Fibroblast of skin of back (primary cell): Measurements from ENCODE around the gene GSG1L.
A peak's percentile ranks its signal among the peaks of the same experiment; 100 is the strongest.

Experiments used
- DNase-seq: peaks from one replicate; pipeline ENCODE4 v3.0.0-alpha.2; 2013

GSG1L gene

DNA sequence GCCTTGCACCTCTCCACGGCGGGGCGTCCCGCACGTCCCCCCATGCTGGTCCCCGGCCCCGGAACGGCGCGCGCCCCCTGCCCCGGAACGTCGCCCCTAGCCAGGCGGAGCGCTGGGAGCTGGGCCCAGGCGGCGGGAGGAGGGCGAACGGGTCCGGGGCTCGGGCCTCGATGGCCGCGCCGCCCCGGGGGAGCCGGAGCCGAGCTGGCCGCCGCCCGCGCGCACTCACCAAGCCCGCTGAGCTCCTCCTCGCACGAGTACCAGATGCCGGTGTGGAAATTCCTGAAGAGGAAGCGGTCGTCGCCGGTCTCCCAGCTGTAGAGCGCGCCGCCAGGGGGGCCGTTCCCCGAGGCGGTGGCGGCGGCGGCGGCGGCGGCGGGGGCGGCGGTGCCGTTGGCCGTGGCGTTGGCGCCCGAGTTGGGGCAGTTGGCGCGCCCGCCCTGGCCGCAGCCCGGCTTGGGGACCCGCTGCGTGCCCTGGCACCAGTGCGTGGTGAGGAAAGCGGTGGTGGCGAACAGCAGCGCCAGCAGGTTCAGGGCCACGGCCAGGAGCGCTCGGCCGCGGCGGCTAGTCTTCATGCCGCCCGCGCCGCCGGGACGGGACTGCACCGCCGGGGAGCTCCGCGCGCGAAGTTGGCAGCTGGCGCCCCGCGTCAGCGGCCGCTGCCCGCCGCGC is 530 bp downstream of the GSG1L start:
- peak; percentile 20 for DNase-seq

DNA sequence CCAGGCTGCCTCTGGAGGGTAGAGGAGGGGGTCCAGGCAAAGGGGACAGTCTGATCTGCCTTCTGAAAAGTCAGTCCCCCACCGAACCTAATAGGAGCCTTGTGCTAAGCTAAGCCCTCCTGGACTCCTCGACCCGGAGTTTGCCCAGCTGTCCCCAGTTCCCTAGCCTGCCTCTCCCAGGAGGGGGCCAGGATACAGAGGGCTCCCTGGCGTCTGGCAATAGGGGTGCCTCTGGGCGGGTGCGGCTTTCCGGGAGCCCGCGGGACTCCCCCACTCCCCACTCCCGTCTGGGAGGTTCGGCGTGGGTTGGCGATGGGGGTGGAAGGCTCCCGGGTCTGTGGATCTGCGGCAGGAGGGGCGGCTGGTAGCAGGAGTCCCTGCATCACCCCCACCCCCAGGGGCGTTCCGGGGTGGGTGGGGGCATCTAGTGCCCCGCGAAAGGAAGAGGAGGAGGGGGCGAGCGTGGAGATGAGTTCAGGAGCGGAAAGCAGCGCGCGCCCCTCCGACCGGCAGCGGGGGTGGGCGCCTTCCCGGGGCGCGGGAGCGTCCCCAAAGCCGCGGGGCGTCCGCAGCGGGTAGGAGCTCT is 1.2 kb downstream of the GSG1L start:
- DNase-seq, result no peak

DNA sequence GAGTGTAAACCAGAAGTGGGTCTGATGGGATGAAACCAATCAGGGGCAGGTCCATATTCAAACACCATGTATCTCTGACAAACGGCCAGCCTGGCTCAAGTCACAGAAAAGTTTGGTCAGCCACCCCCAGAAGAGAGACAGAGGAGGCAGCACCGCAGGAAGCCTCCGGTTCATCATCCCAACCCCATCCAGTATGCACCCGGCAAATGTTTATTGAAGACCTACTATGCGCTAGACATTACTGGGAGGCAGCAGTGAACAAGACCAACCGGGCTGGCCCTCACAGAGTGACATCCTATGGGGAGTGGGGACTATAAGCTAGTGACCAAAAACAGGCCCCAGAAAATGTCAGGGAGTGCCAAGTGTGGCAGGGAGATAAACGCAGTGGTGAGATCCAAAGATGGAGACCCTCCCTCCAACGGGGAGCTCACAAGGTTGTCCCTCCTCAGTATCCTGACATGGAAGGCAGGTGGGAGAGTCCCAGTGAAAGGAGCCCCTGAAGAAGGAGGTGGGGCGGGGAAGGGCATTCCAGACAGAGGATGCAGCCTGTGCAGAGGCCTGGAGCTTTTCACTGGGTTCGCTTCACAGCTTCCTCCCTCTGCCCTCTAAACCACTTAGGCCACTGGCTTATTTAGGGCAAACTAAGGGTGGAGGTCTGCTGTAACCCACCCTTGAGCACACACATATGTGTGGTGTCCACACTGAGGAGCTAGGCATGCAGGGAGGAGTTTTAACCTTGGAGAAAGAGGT is 2.0 kb downstream of the GSG1L start:
- DNase-seq, result no peak

DNA sequence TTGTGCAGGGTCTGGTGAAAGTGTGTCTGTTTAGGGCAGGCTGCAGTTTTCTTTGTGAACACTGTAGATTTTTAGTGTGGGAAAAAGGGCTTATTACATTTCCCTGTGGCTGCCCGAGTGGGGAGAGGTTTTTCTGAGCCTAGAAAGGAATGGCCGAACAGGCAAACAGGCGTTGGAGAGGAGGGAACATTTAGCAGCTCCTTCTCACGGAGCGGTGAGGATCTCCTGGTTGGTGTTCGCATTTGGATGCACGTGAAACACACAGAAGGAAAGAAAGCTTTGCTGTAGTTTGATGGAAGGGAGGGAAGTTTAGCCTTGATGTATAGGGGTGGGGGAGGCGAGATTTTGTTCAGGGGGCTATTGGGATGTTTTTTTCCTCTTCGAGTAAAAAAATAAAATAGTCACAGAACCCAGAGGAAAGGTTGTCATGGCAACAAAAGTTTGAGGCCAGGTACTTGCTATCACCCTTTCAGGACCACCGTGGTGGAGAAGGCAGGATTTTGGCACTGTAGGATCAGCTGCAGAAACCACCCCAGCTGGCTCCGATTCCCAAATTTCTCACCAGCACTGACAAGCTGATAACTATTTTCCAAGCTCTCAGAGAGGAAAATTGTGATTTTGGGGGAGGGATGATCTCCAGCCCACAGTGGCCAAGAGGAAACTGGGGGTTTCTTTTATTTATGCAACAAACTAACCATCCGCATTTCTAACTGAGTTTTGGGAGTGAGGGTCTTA is 3.5 kb downstream of the GSG1L start:
- no peak for DNase-seq

DNA sequence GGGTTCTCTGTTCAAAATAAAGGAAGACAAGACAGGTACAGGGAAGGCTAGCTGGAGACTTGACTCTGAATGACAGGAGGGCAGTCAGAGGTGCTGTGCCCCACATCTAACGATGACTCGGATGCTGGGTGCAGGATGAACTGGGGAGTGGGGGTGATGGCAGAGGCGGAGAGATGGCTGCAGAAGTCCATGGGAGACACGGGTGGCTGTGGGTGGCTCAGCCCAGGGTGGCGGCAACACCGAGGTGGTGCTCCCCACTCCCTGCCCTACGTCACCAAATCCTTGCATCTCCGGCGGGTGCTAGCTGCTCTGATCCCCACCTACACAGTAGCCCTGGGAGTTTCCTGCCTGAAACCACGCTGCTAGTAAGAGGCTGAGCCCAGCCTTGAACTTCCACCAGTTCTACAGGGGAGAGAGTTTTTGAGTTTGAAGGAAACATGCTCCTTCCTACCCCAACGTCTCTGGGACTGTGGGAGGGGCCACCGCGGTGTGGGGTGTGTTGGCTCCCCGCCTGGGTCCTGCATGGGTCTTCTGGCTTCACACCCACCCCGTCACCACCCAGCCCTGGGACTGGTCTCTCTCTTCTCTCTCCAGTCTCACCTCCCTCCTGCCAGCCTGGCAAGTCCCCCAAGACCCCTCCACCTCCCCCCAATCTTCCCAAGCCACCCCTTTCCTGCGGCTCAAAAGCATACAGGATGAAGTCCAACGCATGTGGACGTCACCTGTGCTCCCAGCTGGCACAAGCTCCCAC is 4.5 kb downstream of the GSG1L start:
- DNase-seq, result no peak

DNA sequence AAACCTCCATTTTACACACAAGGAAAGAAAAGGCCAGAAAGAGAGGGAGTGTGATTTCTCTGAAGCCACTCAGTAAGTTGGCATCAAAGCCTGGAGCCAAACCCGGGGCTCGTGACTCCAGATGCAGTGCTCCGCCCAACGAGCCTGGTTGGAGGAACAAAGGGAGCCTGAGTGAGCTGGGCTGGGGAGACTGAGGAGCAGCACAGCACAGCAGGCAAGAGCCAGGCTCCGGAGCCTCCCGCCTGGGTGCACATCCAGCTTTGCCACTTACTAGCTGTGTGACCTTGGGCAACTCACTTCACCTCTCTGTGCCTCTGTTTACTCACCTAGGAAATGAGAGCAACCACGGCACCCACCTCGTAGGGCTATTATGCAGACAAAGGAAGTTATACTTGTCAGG is 5.6 kb downstream of the GSG1L start:
- no peak for DNase-seq

DNA sequence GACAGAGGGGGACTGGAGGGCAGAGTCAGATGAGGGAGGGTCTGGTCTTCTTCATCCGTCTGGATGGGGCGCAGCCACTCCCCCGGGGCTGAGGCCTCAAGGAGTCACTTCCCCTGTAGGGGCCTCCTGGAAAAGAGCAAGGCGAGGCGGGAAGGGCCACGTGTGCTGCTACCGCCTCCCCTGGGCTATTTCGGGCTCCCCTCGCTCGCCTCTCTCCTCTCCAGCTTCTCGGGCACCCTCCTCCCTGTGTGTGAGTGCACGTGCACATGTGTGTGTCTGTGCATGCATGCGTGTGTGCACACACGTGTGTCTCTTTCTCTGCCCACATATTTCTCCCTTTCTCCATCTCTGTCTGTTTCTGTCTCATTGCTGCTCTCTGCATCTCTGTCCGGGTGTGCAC is 10.1 kb downstream of the GSG1L start:
- DNase-seq, result no peak

DNA sequence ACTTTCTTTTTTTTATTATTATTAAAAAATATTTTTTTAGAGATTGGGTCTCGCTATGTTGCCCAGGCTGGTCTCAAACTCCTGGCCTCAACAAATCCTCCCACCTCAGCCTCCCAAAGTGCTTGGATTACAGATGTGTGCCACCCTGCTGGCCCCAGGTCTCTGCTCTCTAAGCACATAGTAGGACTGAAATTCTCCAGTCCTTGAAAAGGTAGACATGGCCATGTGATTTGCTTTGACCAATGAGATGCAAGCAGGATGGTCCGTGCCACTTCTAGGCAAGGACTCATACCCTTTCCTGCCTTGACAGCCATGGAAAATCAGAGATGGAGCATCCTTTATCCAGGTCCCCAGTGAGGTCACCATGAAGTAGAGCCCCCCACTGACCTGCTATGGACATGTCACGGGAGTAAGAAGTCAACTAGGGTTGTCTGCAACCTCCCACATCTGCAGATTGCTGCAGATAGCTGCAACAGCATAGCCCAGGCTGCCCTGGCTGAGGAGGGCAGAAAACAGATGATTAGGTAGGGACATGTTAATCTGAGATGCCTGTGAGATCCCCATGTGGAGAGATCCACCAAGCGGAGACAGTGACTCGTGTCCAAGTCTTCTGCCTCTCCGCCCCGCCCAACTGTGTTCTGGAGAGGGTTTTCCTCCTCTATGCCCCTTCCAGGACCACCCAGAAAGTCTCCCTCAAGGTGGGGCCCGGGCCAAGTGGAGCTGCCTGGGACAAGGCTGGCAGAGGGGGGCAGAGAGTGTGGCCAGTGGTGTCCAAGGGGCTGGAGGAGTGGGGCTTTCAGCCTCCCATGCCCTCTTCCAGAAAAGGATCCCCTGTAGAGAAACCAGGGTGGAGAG is 11.0 kb downstream of the GSG1L start:
- DNase-seq, result no peak

DNA sequence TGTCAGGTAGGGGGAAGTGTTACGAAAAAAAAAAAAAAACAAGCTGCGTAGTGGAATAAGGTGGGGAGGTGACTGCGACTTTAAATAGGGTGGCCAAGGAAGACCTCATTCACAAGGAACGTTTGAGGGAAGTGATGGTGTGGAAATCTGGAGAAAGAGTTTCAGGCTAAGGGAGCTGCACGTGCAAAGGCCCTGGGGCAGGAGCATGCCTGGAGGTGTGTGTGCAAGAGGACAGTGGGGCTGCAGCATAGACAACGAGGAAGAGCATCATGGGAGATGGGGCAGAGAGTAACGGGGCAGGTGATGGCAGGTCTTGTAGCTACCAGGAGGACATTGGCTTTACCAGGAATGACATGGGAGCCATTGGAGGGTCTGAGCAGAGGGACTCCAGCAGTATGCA is 12.0 kb downstream of the GSG1L start:
- no peak for DNase-seq

DNA sequence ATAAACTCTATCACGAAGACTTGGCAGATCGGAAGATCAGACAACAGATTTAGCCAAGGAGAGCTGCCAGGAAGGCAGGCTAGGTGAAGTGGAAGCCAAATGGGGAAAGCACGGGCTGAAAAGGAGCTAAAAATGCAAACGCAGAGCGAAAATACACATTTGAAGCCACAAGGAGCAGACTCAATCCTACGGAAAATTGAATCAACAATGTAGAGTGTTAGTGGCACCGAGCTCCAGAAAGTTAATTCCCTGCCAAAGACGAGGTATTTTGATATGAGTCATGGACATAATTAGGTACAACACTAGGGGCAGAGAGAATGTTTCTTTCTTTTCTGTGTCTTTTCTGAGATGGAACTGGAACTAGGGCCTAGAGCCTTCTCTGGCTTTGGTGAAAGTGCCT is 20.7 kb downstream of the GSG1L start:
- peak; percentile 19 for DNase-seq

DNA sequence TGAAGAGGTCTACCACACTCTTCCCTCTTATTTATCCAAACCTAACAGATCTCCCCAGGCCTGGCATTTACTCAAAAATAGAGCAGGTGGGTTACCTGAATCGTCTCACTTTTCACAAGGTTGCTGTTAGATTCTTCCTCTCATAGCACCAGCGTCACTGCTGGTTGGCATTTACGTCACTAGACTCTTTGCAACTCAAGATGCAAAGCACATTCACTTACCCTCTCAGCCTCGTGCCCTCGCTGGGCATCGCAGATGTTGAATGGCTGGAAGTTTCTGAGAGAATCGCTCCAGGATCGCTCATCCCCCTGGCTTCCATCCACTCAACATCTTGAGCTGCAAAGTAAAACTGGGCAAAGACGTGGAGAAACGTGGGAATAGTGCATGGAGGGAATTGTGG is 21.9 kb downstream of the GSG1L start:
- DNase-seq, result no peak

DNA sequence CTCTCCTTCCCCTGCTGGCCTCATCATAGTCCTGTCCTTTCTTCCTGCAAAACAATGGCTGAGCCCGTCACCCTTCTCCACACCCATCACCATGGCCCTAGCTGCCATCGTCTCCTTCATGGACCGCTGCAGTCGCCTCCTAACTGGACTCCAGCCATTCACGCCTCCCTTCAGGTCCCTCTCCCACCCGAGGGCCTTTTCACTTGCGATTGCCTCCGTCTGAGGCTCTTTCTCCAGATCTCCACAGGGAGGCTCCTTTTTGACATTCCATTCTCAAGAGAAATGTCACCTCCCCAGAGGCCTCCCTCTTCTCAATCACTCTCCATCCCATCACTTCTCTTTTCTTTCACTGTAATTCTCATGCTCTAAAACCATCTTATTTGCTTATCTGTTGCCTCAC is 23.5 kb downstream of the GSG1L start:
- DNase-seq, result no peak

DNA sequence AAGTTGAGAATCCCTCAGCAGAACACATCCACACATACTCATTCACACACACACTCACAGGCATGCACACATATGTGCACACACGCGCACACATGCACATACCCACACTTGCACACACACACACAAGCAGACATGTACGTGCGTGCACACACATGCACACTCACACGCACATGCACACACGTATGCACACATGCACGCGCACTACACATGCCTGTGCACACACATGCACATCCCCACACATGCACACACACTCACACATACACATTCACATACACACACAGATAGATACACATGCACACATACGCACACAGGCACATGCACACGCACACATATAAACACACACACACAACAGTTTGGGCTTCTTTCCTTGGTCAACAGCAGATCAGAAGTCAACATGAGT is 24.0 kb downstream of the GSG1L start:
- DNase-seq, result no peak

DNA sequence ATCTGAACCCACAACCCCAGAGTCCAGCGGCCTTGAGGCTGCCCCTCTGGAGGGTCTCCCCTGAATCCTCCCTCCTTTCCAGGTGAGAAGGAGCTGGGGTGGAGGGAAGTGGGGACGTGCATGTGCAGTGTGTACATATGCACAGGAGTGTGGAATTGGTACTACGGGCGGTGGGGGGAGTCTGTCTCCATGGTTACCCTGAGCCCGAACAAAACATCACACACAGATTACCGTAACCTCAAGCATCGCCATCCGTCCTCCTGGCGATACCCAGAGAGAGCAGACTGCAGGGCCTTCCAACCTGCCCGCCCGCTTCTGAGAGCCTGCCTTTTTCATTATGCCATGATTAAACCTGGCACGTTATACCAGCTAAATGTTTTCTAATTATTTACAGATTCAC is 25.1 kb downstream of the GSG1L start:
- DNase-seq, result no peak

DNA sequence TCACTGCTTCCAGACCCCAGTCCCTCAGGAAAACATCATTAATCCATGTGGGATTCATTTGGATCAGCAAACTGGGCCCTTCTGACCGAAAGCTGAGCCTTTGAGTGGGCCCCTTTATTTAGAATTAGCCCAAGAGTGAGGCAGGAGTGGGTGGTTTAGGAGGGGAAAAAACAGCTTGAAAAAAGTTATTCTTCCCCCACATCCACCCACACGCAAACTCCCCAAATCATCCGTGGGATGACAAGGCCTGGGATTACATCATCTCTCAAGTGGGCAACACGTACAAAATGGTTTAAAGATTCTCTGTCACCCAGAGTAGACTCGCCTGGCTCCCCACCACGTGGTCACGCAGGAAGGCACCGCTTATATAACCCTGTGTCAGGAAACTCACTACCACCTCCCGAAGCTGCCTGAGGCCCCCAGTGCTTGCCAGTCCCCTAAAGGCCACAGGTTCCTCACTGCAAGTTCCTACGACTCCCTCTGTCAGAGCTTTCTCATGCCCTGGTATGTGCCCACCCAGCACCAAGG is 27.6 kb downstream of the GSG1L start:
- no peak for DNase-seq

DNA sequence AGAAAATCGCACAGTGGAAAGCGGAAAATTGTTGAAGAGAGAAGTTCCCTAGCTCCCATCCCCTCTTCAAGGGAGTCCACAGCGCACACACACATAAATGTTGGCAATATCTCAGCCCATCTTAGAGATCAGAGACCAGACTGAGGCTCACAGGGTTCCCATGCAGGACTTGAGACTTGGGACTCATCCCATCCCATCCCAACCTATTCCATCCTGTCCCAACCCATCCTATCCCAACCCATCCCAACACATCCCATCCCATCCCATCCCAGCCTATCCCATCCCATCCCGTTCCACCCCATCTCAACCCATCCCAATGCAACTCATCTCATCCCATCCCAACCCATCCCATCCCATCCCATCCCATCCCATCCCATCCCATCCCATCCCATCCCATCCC is 29.6 kb downstream of the GSG1L start:
- no peak for DNase-seq

DNA sequence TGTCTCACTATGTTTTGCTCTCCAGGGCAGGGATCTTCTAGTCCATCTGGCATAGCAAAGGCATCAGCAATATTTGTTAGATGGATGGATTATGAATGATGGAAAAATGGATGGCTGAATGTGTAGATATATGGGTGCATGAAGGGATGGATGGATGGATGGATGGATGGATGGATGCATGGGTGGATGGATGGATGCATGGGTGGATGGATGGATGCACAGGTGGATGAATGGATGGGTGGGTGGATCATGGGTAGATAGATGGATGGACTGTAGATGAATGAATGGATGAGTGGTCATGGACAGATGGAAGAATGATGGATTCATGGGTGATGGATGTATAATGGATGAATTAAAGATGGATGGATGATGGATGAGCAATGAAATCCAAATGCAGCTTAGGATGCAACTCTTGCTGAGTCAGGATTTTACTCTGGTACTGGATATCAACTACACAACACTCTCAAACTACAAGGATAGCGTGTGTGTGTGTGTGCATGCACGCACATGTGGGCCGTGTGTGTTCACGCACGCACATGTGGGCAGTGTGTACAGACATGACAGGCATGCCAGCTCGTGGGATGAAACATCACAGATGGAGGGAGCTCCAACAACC is 34.0 kb downstream of the GSG1L start:
- no peak for DNase-seq

DNA sequence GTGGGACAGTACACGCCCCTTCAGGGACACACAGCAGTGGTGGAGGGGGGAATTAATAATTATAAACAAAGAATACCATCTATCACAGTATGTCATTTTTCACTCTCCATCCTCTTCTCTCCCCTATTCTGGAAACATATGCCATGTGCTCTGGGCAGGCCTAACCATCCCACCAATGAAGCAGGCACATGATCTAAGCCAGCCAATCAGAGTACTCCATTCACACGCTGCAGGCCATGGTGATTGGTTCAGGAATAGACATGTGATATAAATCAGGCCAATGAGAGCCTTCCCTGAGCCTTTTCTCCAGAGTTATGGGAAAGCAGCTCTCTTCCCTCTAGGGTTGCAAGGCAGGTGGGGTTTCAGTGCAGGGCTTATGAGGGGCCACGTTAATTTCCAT is 36.5 kb downstream of the GSG1L start:
- DNase-seq, result no peak

DNA sequence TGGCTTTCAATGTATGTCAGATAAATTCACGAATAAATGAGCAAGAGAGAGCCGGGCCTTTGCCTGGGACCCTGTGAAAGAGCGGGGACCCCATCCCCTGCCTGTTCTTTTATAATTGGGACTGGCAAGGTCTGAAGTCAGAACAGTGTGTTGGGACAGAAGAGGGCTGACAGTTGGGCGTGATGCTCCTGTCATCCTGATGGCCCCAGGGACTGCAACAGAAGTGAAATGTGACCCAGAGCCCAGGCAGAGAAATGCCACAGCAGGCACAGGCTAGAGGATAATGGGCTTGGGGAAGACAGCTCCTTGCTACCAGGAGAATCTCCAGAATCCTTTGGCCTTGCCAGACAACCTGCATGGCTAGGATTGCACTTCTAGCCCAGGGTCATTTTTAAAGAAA is 37.9 kb downstream of the GSG1L start:
- no peak for DNase-seq

DNA sequence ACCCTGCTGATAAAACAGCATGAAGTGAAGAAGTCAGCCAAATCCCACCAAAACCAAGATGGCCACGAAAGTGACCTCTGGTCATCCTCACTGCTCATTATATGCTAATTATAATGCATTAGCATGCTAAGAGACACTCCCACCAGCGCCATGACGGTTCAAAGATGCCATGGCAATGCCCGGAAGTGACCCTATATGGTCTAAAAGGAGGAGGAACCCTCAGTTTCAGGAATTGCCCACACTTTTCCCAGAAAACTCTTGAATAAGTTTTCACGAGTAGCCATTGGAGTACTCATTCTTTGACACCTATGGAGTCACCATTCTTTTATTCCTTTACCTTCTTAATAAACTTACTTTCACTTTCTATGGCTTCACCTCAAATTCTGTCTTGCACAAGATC is 44.3 kb downstream of the GSG1L start:
- DNase-seq, result no peak

DNA sequence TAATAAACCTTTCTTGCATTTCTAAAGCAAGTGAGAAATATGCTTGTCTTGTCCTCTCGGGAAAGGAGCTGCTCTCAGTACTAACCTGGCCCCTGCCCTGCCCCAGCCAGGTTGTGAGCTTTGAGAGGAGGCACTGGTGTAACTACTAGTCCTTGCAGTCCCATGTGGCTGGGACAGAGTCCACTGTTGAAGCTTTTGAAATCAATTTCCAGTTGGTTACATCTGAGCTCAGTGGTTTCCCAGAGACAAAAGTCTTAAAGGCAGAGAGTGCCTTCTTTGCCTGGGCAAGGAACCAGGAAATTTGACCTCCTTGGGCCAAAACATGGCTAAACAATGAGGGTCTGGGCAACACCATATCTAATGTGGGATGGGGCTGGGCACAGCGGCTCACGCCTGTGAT is 48.7 kb downstream of the GSG1L start:
- DNase-seq, result no peak
